Embryonic facial prominence (tissue), 1 donor: ENCODE results near the gene ZP1.
A peak's percentile ranks its signal among the peaks of the same experiment; 100 is the strongest.
"Not testable (repeated sequence)": the region's sequence is repeated elsewhere in the genome, so short reads cannot be mapped to it uniquely, and the experiment has no call there.

ENCODE experiments used
- DNase-seq: peaks from one replicate; pipeline ENCODE4 v3.0.0-alpha.2; 2016; ENCODE audit errors: extremely low spot score

The ZP1 gene

DNA sequence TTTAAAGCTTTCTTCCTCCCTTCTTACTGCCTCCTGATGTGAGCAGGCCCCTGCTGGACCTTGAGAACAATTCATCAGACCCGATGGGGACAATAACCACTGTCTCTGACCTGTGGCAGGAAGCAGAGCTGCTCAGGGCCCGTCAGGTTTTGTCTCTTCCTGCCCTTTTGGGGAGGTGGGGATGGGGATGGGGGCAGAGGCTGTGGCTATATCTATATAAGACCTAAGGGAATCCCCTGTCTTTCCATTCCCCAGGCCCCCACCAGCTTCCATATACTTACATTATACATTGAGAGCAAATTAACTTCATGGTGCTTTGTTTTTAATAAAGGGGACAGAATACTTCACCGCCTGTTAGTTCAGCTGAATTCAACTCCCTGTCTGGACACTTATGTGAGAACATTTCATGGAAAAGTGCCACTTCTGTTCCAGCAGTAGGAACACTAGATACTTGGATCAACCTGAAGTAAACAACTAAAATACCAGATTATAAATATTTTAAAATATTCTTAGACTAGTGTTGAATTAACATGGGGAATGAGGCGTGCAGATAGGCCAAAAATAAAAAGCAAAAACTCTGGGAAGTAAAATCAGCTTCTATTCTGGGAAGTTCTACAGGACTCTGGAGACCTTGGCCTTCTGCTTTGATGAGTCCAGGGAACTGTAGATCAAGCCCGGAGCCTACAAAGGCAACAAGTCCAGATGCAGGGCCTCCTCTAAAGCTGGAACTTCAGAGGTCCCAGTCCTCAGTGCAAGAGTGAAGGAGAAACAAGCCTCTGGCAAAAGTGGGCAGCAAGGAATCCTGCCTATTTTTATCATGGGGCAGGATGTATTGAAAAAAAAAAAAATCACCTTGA, 11.1 kb downstream of the ZP1 start:
- DNase-seq: no peak

DNA sequence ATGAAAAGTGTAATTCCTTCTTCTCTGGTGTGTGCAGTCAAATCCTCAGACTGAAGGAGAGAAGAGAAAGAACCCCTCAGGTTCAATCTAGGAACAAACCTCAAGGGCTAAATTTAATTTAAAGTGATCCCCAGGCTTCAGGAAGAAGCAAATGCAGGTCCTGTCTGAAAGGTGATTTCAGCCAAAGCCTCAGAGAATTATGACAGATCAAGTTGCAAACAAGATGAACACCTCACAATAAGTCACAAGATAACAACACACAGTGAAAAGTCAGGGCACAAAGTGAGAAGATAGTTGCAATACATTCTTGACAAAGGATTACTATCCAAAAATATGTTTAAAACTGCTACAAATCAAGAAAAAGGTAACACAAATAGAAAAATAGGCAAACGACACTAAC, 11.8 kb downstream of the ZP1 start:
- no peak for DNase-seq

DNA sequence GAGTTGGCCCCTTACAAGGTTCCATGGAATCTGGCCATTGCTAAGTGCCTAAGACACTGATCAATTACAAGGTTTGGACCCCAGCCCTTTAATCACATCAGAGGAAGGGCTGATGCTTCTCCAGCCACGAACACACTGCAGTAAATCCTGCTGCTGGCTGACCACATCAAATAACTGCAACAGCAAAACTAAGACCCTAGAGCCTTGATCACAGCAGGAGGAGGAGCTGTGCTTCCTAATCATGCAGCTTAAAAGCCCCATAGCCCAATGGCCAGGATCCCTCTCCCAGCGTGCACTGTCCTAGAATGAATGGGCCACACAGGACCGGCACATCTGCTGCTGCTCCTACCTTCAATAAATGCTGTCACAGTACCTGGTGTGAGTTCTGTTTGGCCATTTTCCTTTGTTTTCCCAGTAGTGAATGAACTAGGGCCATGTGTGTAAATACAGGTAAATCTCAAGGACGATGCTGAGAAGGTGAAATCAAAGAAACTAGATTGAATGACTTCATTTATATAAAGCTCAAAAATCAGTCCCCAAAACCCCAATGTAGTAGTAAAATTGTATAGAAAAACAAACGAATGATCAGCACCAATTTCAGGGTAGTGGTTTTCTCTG, 12.7 kb downstream of the ZP1 start:
- DNase-seq: no peak

DNA sequence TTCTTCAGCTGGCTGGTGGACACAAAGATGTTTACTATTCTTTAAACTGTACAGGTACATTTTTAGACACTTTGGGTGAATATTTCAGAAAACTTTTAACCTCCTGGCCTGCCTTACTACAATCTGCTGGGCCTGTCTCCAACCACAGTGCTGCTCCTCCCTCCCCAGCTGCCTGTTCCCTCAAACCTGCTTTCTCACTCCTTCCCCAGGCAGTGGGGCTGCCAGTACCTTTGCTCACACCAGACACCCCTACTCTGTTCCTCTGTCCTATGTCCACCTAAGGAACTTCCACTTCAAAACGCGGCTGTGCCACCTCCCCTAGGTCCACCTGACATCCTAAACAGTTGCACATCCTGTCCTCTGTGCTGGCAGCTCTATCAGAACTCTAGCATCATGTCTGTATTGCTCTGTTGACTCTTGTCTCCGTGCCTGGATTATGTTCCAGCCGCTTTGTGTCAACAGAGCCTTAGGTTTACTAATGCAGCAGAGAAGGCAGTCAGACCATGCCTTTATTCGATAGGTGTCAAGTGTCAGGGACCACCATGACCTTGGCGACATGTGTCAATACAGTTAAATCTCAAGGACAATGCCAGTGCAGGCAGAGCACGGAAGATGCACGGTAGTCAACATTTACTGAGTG, 13.4 kb downstream of the ZP1 start:
- DNase-seq: no peak

DNA sequence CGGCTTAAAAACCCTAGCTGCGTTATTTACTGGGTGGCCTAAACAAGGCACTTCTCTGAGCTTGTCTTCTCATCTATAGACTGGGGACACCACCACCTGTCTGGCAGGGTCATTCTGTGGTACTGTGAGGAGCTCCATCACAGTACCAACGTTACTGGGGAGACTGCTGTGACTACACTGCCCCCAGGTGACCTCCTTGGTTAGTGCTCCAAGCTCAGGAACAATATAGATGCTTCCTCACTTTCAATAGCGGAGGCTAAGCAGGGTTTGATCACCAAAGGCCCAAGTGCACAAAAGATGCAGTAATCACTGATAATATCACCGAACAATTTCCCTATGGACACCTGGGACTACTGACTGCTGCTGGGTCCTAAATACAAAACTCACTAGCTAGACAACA, 20.2 kb downstream of the ZP1 start:
- no peak for DNase-seq

DNA sequence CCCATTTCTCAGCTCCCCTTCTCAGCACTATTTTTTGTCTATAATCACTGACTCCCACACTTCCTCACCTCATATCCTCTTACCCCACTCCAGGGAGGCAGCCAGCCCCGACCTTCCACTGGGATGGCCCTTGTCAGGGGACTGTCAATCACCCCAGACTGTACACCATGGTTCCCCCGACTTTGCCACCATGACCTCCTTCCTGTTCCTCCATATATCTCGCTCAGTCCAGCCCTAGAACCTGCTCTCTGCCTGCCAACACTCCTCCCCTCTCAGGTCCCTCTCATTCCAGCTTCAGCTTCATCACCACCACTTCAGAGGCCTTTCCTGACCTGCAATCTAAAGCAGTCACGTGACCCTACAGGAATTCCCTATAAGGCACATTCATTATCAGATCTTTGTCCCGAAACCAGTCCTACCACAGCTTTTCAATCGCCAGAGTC, 22.5 kb downstream of the ZP1 start:
- DNase-seq: no peak

DNA sequence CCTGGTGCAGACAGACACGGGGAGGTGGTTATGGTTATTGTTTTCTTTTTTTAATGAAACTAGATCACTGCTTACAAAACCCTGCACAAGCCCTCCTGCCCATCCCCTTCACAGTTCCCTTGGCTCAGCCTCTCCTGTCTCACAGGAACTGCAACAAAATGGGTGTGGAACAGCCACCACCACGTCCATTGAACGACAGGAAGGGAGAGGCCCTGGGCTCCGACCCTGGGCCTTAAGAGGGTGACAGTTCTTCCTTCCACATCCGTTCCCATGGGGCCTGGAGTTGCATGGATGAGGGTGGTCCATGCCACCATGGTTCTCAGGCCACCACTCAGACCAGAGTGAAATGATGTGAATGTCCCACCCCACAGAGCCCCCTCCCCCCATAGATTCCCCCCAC, 23.4 kb downstream of the ZP1 start:
- no peak for DNase-seq

DNA sequence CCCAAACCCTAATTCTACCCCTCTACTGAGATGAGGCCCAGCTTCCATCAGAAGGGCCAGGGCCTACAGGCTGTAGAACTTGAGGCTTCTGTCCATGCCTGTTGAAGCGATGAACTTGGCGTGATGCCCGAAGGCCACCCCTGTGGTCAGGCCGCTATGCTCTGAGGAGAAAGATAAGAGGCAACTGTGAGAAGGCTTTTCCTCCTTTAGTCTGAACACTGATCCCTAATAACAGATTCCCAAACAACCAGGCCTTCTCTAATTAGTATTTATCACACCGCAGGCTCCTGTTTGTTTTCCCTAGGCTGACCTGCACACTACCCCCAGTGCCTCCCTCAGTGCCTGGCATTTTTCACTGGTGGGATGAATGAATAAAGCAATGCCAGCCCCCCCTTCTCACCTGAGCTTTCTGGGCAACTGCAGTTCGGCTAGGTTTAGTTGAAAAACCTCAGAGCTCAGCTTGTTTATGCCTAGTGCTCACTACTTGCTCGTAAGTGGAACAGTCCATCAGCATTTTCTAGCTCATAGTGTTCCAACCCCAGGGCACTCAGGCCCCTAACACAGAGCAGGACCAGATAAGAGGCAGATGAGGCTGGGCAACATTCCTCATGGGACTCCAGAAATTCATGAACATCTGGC, 23.9 kb downstream of the ZP1 start:
- DNase-seq: no peak

DNA sequence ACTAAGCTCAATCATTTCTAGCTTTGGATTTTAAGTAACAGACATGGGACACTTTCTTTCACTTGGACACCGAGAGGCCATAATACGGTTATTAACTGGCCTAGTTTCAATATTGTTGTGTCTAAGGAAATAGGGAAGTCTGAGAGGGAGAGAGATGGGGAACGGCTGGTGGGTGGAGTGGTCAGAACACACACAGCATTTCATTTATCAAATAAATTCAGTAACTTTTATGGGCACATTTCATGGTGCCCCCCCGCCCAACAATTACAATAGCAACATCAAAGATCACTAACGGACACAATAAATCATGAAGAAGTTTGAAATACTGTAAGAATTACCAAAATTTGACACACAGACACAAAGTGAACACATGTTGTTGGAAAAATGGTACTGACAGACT, 28.3 kb downstream of the ZP1 start:
- no peak for DNase-seq

DNA sequence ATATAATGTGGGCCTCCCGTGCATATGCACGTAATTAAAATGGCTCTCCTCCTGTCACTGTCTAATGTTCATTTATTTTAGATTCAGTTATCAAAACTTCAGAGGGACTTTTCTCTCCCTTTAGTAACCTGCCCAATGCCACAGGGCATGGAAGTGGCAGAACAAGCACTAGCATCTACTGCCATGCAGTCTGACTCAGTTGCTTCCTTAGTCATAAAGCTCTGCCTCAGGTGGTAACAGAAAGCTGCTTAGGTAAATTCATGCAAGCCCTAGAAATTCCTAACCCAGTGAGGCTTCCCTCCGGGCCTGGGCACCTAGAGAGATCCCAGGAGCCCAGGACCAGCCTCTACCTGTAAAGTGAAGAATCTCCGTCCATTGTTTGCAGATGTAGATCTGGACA, 30.2 kb downstream of the ZP1 start:
- DNase-seq: no peak

DNA sequence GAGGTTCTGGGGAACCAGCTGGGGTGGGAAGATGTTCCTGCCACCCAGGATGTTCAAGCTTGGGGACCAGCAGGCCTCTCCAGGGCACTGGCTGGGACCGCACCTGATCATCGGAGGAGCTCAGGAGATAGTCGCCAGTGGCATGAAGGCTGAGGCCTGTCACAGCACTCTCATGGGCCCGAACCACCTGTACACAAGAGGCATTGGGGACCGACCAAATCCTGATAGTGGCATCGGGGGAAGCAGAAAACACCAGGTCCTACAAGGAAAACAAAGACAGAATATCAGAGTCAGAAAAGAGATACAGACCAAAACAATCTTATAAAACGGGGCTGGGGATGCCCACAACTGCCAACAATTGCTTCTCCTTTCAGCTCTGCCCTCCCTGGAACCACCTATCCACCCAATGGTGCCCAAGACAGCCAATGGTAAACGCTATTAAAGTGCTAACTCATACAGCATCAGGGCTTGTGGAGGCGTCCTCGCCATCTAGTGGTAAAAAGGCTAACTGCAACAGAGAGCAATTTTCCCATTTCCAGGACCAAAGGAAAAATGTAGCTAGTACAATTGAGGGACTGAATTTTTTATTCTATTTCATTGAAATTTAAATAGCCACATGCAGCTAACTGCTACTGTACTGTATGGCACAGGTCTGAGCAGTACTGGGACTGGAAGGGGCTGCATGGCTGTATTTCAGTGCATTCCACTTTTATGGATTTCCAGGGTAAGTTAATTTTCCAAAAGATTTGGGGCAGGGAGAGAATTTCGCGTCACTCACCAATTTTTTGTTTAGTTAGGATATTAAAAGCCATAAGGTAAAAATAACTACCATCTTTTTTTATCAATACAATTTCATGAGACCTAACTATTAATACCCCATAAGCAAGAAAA, 31.9 kb downstream of the ZP1 start:
- no peak for DNase-seq

DNA sequence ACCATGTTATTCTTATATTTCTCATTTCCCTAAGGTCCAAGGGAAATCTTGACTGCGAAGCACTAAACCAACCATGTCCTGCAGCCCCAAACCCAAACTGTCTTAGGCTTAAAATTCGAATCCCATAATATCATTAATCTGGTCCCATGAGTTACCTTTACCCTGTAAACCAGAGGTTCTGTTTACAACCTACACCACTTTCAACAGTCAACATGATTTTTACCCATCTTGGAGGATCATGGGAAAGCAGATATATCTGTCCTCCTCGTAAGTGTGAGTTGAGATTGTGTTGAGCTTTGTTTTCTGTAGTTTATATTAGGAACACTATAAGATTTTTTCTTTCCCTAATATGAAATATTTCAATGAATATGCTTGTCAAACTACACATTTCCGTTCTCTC, 32.6 kb downstream of the ZP1 start:
- no peak for DNase-seq

DNA sequence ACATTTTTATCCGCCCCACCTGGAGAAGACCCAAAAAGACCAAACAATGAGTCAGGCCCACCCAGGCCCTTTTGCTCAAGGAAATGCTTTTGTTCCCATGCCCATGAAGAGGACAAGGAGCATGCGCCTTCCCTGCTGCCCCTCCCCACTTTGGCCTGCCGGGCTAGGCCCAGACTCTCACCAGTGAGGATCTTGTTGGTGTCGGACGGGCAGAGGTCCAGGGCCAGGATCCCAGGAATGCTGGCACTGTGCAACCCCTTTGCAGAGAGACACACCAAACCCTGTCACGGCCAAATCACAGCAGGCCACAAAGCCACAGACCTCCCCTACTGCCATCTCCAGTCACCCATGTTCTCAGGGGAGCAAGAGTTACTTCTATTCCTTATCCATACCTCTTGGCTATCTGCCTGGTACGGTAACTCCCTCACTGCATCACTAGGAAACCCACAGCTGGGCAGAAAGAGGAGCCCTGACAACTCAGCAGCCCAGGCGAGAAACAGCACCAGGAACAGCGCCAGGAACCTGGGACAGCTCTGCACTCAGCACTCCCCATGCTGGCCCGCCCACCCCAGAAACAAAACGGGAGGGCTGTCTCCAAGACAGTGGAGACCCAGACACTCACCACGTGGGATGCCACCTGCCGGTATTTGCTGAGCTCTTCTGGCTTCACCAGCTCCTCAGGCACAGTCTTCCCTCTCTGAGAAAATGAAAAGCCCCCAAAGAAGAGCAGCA, 33.5 kb downstream of the ZP1 start:
- DNase-seq: no peak

DNA sequence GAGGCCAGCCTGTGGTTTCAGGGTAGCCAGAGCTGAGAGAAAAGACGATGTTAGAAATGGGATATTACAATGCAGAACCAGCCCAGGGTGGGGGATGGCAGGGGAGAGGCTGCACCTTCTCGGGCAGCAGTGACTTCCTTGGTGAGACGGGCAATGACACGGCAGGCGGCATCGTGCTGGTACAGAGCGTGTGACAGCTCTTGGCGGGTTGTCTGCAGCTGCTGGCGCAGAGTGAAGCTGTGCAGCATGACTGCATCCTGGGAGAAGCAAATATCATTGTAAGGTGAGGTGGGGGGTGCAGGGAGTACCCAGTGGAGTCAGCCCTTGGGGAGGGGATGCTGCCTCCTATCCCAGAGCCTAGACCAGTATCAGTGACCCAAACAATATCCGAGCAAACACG, 35.3 kb downstream of the ZP1 start:
- no peak for DNase-seq

DNA sequence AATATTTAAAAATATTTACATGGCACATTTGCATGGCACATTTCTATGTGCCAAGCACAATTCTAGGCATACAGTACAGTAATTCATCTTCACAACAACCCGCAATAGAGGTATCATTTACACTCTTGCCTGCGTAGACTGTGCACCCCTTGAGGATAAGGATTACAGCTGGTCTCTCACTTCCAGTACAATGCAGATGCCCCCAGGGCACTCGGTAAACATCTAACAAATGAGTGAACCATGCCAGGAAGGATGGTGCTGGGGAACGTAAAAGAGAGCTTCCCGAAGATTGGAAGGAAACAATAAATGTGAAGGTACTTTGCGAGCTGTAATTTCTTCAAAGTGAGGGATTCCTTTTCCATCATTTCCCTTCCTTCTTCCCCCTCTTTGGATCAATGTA, 37.7 kb downstream of the ZP1 start:
- DNase-seq: no peak

DNA sequence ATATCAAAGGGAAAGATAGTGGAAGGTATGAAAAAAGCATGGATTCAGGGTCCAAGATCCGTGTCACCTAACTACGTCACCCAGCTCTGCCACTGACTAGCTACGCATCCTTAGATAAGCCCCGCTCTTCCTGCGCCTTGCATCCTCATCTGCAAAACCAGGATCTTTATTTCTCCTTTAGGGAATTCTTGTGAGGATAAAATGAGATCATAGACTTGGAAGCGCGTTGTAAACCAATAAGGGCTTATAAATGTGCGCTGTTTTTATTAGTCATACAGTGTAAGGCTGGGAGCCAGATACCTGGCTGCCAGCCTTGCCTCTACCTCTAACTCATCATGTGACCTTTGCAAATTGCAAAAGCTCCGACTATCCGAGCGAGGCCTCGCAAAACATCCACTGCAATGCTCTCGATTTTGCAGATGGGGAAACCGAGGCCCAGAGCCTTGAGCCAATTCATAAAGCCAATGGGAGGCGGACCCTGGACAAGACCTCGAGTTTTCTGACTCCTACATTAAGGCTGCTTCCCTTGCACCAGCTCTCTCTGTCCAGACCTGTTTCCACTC, 38.3 kb downstream of the ZP1 start:
- DNase-seq: no peak

DNA sequence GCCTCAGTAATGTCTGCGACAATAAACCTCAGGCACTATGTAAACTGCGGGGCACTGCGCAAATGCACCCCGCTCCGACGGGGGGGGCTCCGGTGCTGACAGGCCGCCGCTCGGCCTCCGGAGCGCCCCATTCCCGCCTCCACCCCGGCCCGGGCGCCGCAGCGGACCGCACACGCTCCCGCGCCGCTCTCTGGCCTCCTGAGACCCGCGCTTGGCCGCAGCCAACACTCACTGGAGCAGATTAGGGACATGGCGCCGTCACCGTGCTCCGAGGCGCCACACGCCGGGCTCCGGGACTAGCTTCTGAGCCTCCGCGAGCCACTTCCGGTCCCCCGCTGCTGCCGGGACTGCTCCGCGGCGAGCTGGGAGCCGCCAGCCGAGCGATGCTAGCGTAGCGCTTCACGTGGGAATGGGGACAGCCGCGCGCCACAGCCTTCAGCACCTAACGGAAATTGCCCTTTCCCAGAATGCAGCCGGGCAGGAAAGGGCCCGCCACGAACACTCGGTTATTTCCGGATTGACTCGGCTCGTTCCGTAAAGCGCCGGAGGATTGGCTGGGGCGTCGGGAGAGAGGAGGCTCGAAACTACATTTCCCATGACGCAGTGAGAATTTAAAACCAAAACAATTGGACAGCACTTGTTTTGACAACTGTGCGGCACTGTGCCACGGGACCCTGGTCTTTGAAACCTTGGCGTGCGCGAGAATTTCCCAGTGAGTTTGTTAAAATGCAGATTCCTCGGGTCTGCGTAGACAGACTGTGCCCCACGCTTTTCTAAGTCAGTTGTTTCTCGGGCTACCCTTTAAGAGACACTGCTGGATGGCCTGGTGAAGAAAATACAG, 39.0 kb downstream of the ZP1 start, which contains the start of gene PRPF19:
Gene PRPF19 (minus strand): TSS at position 454 of the 841 bp plus-strand sequence. CDS start 203 bp downstream, at position 251.
- peak; percentile 87 for DNase-seq

DNA sequence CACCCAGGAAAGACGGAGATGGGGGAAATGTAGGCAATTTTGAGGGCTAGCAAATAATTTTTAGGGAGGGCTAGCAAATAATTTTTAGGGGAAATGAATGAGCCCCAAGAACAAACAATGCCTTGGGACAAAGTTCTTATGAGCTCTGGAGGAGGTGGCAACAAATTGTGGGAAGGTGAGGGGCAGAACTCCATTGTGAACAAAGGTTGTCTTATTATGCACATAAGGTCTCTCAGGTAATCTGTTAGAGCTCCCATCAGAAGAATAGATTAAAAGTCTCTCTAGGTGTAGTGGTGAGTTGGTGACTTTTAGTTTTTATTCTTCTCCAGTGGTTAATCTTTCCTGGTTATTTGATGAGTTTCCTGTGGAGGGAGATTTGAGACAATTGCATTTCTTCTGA, 41.5 kb downstream of the ZP1 start:
- DNase-seq: no peak

DNA sequence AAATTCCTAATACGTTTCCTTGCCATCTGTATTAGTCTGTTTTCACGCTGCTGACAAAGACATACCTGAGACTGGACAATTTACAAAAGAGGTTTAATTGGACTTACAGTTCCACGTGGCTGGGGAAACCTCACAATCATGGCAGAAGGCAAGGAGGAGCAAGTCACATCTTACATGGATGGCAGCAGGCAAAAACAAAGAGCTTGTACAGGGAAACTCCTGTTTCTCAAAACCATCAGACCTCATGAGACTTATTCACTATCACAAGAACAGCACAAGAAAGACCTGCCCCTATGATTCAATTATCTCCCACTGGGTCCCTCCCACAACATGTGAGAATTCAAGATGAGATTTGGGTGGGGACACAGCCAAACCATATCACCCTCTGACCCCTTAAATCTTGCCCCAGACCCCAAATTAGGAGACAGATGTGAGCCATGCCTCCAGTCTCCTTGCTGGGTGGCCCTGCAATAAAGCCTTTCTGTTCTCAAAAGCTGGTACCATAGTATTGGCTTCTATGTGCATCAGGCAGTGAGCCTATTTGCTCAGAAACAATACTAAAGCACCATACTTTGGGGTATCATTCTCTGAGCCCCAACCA, 42.4 kb downstream of the ZP1 start:
- not testable (repeated sequence) for DNase-seq
